22Rv1 (cell line): ENCODE measurements around the gene TUBA1C.
"Not testable (repeated sequence)": the region's sequence is repeated elsewhere in the genome, so short reads cannot be mapped to it uniquely, and the experiment has no call there.

Source experiments
- H3K27ac ChIP-seq: fragments of 450-650 bp; 2 replicates; pipeline ENCODE4 v1.5.1; 2017
- CTCF ChIP-seq: fragments of 450-650 bp; IDR thresholded peaks from 2 replicates; pipeline ENCODE4 v1.5.1; 2017; ENCODE audit warnings: mild to moderate bottlenecking
- ZFX ChIP-seq: fragments of 450-650 bp; IDR thresholded peaks from 2 replicates; pipeline ENCODE4 v1.6.1; 2017; ENCODE audit warnings: antibody characterized with exemption, borderline replicate concordance

TUBA1C gene

DNA sequence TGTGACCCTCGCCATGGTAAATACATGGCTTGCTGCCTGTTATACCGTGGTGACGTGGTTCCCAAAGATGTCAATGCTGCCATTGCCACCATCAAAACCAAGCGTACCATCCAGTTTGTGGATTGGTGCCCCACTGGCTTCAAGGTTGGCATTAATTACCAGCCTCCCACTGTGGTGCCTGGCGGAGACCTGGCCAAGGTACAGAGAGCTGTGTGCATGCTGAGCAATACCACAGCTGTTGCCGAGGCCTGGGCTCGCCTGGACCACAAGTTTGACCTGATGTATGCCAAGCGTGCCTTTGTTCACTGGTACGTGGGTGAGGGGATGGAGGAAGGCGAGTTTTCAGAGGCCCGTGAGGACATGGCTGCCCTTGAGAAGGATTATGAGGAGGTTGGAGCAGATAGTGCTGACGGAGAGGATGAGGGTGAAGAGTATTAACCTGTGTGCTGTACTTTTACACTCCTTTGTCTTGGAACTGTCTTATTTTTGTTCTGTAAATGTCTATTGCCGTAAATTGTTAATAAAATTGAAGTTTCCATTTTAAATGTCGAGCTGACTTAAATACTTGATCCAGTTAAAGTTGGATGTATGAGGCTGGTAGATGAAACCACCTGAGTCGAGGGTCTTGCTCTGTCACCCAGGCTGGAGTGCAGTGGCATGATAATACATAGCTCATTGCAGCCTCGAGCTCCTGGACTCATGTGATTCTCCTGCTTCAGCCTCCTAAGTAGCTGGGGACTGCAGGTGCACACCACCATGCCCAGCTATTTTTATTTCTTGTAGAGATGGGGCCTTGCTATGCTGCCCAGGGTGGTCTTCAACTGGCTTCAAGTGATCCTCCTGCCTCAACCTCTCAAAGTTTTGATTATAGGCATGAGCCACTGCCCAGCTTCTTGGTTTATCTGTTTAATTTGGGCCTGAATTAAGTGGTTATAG is 8.2 kb downstream of the TUBA1C start:
- no peak for TF ChIP-seq ZFX
- no peak for TF ChIP-seq CTCF
- H3K27ac ChIP-seq = no peak overlapping the region

DNA sequence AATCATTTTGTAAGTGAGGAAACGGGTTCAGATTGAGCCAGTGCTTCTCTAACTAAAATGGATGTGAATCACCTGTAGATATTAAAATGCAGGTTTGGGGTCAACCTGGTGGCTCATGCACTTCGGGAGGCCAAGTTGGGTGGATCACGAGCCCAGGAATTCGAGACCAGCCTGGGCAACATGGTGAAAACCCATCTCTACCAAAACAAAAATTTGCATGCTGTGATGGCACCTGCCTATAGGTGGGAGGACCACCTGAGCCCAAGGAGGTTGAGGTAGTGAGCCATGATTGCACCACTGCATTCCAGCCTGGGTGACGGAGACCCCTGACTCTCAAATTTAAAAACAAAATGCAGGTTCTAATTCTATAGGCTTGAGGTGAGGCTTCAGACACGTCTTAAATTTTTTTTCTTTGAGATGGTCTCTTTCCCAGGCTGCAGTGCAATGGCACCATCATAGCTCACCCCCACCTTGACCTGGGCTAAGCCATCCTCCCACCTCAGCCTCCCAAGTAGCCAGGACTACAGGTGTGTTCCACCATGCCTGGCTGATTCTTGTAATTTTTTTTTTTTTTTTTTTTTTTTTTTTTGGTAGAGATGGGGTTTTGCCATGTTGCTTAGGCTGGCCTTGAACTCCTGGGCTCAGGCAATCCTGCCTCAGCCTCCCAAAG is 9.0 kb downstream of the TUBA1C start:
- H3K27ac ChIP-seq = no peak overlapping the region
- TF ChIP-seq ZFX (no peak), CTCF (no peak)

DNA sequence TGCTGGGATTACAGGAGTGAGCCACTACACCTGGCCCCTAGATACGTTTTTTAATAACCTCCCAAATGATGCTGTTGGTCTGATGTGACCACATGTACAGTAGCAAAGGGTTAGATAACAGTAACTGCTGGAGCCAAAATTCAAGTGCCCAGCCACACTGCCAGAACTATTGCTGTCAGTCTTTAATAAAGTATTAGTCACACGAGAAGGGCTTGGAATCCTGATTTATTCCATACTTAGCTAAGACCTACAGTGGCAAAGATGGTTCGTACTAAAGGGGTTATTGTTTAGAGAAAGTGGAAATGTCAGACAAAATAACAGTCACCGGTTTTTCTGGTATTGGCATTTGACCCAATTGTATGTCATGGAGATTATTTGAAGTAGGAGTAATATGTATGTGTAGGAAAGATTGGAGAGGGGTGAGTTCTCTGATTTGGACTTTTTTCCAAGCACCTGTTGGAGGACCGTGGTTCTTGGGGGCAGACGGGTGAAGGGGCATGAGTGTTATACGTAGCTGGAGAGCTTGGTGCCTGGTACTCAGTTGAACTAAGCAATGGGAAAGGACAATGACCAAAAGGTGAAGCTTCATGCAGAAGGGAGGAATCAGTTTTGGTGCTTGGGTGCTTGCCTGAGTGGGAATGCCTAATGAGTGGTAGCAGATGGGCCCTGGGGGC is 9.7 kb downstream of the TUBA1C start:
- no peak overlapping the region for H3K27ac ChIP-seq
- no peak for TF ChIP-seq ZFX
- TF ChIP-seq CTCF = no peak

- no peak for TF ChIP-seq ZFX
- no peak for TF ChIP-seq CTCF
- H3K27ac ChIP-seq = no peak overlapping the region
These were observed 11.7 kb downstream of the TUBA1C start for GRCh38 chr12:49276304-49277290.

- no peak overlapping the region for H3K27ac ChIP-seq
- TF ChIP-seq CTCF = no peak
- TF ChIP-seq ZFX = no peak
These were observed 12.6 kb downstream of the TUBA1C start for GRCh38 chr12:49277466-49277865.

- no peak for TF ChIP-seq CTCF
- no peak for TF ChIP-seq ZFX
- 0 out of 2 replicates have a peak overlapping the region, but pooled peaks have one; percentile 3 for H3K27ac ChIP-seq
These were observed 14.9 kb downstream of the TUBA1C start for GRCh38 chr12:49279706-49280159.

- not testable (repeated sequence) for H3K27ac ChIP-seq
These were observed 15.7 kb downstream of the TUBA1C start for GRCh38 chr12:49280545-49280944.
